Activated CD8-positive, alpha-beta T cell treated with anti-CD3 and anti-CD28 coated beads for 36 hours (primary cell): ENCODE measurements around the gene NECAB2. TPM values are rescaled to one million over a fixed set of nuclear protein-coding genes. Genes with fewer than 3 reads are reported as not detected.

Experiments used
- ATAC-seq: fragments of 200-7000 bp; cut with Tn5 transposase; one replicate; pipeline ENCODE4 v1.10.0; 2021; ENCODE audit warnings: mild to moderate bottlenecking, moderate library complexity
- CTCF ChIA-PET: fragments of 350-600 bp; sonication (Branson Sonifier 250); formaldehyde crosslinking; loops from one replicate; lab custom pipeline; 2021; ENCODE audit warnings: antibody characterized with exemption; lab: Charles Lee
- POLR2A ChIA-PET: fragments of 350-600 bp; sonication (Branson Sonifier 250); formaldehyde crosslinking; loops from one replicate; lab custom pipeline; 2021; ENCODE audit warnings: antibody characterized with exemption; lab: Charles Lee
- DNase-seq: peaks from one replicate; pipeline ENCODE4 v3.0.0-alpha.2; 2020
- H3K27ac Mint-ChIP-seq: one replicate; pipeline ENCODE4 v1.8.0; 2021; ENCODE audit warnings: mild to moderate bottlenecking, mixed read lengths
- H3K27me3 Mint-ChIP-seq: one replicate; pipeline ENCODE4 v1.8.0; 2021; ENCODE audit warnings: mixed read lengths
- H3K36me3 Mint-ChIP-seq: one replicate; pipeline ENCODE4 v1.8.0; 2021; ENCODE audit warnings: low read depth, mixed read lengths
- H3K4me1 Mint-ChIP-seq: one replicate; pipeline ENCODE4 v1.8.0; 2021; ENCODE audit warnings: low read depth, mixed read lengths
- H3K4me3 Mint-ChIP-seq: one replicate; pipeline ENCODE4 v1.8.0; 2021; ENCODE audit warnings: mild to moderate bottlenecking, moderate library complexity, mixed read lengths
- H3K9me3 Mint-ChIP-seq: one replicate; pipeline ENCODE4 v1.8.0; 2021; ENCODE audit warnings: mixed read lengths
- intact Hi-C: fragments of 100-400 bp; cut with micrococcal nuclease; formaldehyde crosslinking; loops from one replicate; pipeline ENCODE4 v1.10.0; 2022
- total RNA-seq, 2 experiments: library from RNA; stranded (reverse); gene quantifications; one replicate each; pipeline ENCODE4 v1.2.3, GENCODE V29; 2021
- TF ChIP-seq, protein P1 (sequence below): fragments of 200-600 bp; IDR thresholded peaks from one replicate; pipeline ENCODE4 v1.8.0; 2022; ENCODE audit warnings: antibody characterized with exemption, mild to moderate bottlenecking

The NECAB2 gene
- total RNA-seq, 2 experiments from 2014 or later: not detected

GRCh38 chr16:83925095-83925905 is 42.7 kb upstream of the NECAB2 start:
- DNase-seq (no peak), ATAC-seq (no peak)
- Mint-ChIP-seq H3K27ac (no peak overlapping the region), H3K9me3 (no peaks in the 10 kb centered on the region), H3K27me3 (no peaks in the 10 kb centered on the region), H3K36me3 (peaks cover 4% of the 10 kb centered on the region), H3K4me1 (peaks cover 2% of the 10 kb centered on the region), H3K4me3 (no peak overlapping the region)
- intact Hi-C loops: no loop called here
- CTCF ChIA-PET: interaction anchor here (0.8 to 1.1 kb wide), 3 partner anchors 14 to 99 kb away, joined by 3 read pairs; no protein-coding TSS in a partner anchor
- POLR2A ChIA-PET: no interaction called here
- TF ChIP-seq, protein P1, sequence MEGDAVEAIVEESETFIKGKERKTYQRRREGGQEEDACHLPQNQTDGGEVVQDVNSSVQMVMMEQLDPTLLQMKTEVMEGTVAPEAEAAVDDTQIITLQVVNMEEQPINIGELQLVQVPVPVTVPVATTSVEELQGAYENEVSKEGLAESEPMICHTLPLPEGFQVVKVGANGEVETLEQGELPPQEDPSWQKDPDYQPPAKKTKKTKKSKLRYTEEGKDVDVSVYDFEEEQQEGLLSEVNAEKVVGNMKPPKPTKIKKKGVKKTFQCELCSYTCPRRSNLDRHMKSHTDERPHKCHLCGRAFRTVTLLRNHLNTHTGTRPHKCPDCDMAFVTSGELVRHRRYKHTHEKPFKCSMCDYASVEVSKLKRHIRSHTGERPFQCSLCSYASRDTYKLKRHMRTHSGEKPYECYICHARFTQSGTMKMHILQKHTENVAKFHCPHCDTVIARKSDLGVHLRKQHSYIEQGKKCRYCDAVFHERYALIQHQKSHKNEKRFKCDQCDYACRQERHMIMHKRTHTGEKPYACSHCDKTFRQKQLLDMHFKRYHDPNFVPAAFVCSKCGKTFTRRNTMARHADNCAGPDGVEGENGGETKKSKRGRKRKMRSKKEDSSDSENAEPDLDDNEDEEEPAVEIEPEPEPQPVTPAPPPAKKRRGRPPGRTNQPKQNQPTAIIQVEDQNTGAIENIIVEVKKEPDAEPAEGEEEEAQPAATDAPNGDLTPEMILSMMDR: no peak

DNA sequence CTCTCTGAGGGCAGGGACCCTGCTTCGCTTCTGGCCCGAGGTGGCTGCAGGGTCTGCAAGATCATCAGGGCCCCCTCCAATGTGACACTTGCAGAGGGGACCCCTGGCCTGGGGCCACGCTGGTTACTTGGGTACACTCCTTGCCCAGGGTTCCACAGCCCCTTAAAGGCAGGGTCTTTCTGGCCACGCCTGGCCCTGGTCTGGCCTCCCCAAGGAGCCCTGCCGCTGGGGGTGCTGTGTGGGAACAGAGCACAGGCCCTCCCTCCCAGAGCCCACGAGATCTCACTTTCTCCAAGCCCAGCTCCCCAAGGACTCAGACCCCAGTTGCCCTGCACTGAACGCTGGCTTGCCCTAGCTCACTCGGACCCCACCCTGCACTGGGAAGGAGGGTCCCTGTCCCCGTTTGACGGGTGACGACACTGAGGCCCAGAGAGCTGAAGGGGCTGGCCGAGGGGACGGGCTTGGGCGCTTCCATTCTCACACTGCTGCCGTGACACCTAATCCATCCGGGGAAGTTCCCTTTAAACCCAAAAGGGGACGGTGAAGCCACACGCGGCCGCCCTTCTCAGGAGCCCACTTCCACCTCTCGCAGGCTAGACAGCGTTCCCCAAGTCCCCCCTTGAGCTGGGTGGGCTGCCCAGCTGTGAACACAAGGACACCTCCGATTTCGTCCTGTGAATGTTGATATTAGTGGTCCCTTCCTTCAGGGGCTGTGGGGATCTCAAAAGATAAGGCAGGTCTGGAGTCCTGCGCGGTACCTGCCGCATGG is 41.9 kb upstream of the NECAB2 start:
- DNase-seq (no peak), ATAC-seq (peak; percentile 13)
- H3K36me3 Mint-ChIP-seq: no peaks in the 10 kb centered on the region
- H3K27ac Mint-ChIP-seq: no peak overlapping the region
- TF ChIP-seq, protein P1: no peak
- peaks cover 2% of the 10 kb centered on the region for H3K4me1 Mint-ChIP-seq
- H3K4me3 Mint-ChIP-seq: no peak overlapping the region
- intact Hi-C loops: no loop called here
- H3K9me3 Mint-ChIP-seq: no peaks in the 10 kb centered on the region
- H3K27me3 Mint-ChIP-seq: no peaks in the 10 kb centered on the region
- ChIA-PET CTCF (interaction anchor here (0.9 to 2.9 kb wide), 15 partner anchors 21 to 368 kb away, joined by 3 to 13 read pairs (median 4); partner anchors contain the start of genes TAF1C and WFDC1), POLR2A (no interaction called here)

- CTCF ChIA-PET: interaction anchor here (0.8 to 2.9 kb wide), 22 partner anchors 9 to 367 kb away, joined by 3 to 13 read pairs (median 4); partner anchors contain the start of genes TAF1C and WFDC1
These were observed 41.2 kb upstream of the NECAB2 start for GRCh38 chr16:83926726-83927397.

DNA sequence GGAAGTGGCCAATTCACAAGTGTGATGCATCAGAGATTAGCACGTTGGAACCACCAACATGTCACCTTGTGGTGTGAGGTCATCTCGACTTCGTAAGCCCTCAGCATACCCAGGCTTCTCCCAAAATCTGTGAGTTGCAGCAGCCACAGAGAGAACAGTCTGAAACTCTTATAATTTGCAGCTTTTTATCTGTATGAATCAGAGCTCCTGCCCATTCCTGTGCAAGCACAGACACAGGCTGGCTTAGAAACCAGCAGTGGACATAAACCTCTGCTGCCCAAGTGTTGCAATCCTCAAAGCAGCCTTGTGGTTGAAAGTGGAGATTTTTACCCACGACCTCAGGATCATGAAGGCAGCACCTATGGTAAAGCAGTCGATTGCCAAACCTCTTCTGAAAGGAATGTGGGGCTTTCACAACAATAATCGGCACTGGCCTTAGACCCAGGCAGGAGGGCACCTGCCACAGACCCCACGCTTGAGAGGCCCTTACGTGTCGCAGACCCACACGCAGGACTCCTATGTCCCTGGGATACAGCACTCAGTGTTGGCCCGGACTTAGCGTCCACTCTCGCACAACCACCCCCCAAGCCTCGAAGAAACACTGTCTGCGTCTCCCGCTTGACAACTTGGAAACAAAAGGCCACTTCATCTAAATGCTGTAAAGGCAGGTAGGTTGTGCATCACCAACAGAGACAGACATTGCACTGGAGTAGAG is 39.5 kb upstream of the NECAB2 start:
- no peaks in the 10 kb centered on the region for H3K9me3 Mint-ChIP-seq
- TF ChIP-seq, protein P1: no peak
- H3K27ac Mint-ChIP-seq: no peak overlapping the region
- peaks cover 2% of the 10 kb centered on the region for H3K4me1 Mint-ChIP-seq
- H3K4me3 Mint-ChIP-seq: no peak overlapping the region
- POLR2A ChIA-PET: interaction anchor here (0.8 kb wide), 1 partner anchor 24 kb away, joined by 3 read pairs; no protein-coding TSS in a partner anchor
- DNase-seq (no peak), ATAC-seq (no peak)
- CTCF ChIA-PET: interaction anchor here (1.4 to 2.9 kb wide), 4 partner anchors 9 to 135 kb away, joined by 4 to 13 read pairs (median 8); no protein-coding TSS in a partner anchor
- no peaks in the 10 kb centered on the region for H3K27me3 Mint-ChIP-seq
- intact Hi-C loops: no loop called here
- H3K36me3 Mint-ChIP-seq: no peaks in the 10 kb centered on the region

More at GRCh38 chr16:83926726-83927397, 41.2 kb upstream of the NECAB2 start:
- ATAC-seq (peak; percentile 96), DNase-seq (peak; percentile 71)
- Mint-ChIP-seq H3K9me3 (no peaks in the 10 kb centered on the region), H3K36me3 (no peaks in the 10 kb centered on the region), H3K27ac (no peak overlapping the region), H3K4me3 (no peak overlapping the region), H3K4me1 (peaks cover 2% of the 10 kb centered on the region), H3K27me3 (no peaks in the 10 kb centered on the region)
- POLR2A ChIA-PET: interaction anchor here (0.6 kb wide), 1 partner anchor 179 kb away, joined by 3 read pairs; no protein-coding TSS in a partner anchor
- TF ChIP-seq, protein P1: peak; percentile 98
- intact Hi-C loops: no loop called here
